ENCODE data around the gene DNAJC15. TPM values are rescaled to one million over a fixed set of nuclear protein-coding genes. Genes with fewer than 3 reads are reported as not detected.

The DNAJC15 gene
- total and polyA plus RNA-seq, 2 of the 4 experiments (the other 2 are of a cell fraction) = 7.0 to 22.0 TPM

DNA sequence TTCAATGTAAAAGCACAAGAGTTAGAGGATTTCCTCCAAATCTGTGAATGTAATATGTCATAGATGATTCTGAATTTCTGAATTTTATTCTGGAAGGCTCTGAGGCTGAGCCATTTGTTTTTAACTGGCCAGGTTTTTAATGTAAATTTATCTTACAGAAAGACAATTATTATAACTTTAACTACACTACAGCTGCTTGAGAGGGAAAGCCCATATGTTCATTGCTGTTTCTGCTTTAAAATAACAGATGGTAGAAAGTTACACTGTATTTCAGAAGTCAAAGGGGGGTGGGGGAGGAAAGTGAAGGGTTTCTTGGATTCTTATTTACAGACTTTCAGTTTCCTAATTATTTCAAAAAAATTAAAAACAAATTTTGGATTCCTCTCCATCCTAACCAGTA is 62.8 kb downstream of the DNAJC15 start:
- H3K56ac ChIP-seq (ENCODE audit: extremely low read depth, insufficient read depth, low read length) = no peak overlapping the region
- no peak overlapping the region for H2AK9ac ChIP-seq (replicated peaks; ENCODE audit: low read depth, low read length, poor library complexity)
- H3K79me1 ChIP-seq (ENCODE audit: low read depth in 1 of 2, low read length in 2 of 2) = peaks cover 3 to 9% of the 10 kb centered on the region in 2 experiments; a peak in 1 of 4 replicates
- no peaks in the 10 kb centered on the region for H3K9me3 ChIP-seq (ENCODE audit: control insufficient read depth, insufficient read depth, low read length)
- H3K9me1 ChIP-seq (ENCODE audit: insufficient read depth, low read length) = no peaks in the 10 kb centered on the region
- H4K8ac ChIP-seq (ENCODE audit: low read depth in 2 of 2, low read length in 2 of 2) = no peak overlapping the region
- in situ Hi-C loops (cut with MboI; ENCODE audit: low sequenced_read_pairs) = loop anchor here (10.0 kb wide), 2 partner anchors 491 to 789 kb away; partner anchors contain the start of genes CCDC122 and LACC1
- H3K4me2 ChIP-seq (ENCODE audit: low read depth, low read length) = no peak overlapping the region
- ATAC-seq (ENCODE audit: low read depth) (no peak), DNase-seq (no peak)
- no peak overlapping the region for H3K4ac ChIP-seq (ENCODE audit: low read depth, low read length)
- POLR2A ChIA-PET (ENCODE audit: unreplicated experiment) = no interaction called here
- no peak overlapping the region for H3K9ac ChIP-seq (ENCODE audit: low read depth, low read length)
- no peak overlapping the region for H3K4me3 ChIP-seq (ENCODE audit: insufficient read depth, low read depth, low read length)
- H2BK15ac ChIP-seq (ENCODE audit: low read depth, low read length) = no peak overlapping the region
- H4K20me1 ChIP-seq (ENCODE audit: insufficient read depth, low read length) = no peaks in the 10 kb centered on the region
- H4K5ac ChIP-seq (ENCODE audit: low read depth, low read length) = no peak overlapping the region; the same call in 1 of the 2 replicates
- no peak overlapping the region for H3K14ac ChIP-seq (replicated peaks; ENCODE audit: low read depth, low read length)
- H3K4me1 ChIP-seq (ENCODE audit: control insufficient read depth, insufficient read depth, low read length) = peaks cover 1% of the 10 kb centered on the region; the same call in 1 of the 2 replicates
- no peak overlapping the region for H2BK120ac ChIP-seq (ENCODE audit: low read depth, low read length)
- TF ChIP-seq CHD1 (IDR thresholded peaks at IDR 0.05; ENCODE audit: low read depth, low read length) = no peak
- no peak for TF ChIP-seq RAD21 (IDR thresholded peaks at IDR 0.05; ENCODE audit: low read length)
- no peak for TF ChIP-seq CEBPB (IDR thresholded peaks at IDR 0.05; ENCODE audit: low read depth, low read length)
- TF ChIP-seq MAZ (IDR thresholded peaks at IDR 0.05; ENCODE audit: borderline replicate concordance, low read depth, low read length) = no peak
- TF ChIP-seq RFX5 (IDR thresholded peaks at IDR 0.05; ENCODE audit: low read depth, low read length) = no peak
- TF ChIP-seq, protein P1, sequence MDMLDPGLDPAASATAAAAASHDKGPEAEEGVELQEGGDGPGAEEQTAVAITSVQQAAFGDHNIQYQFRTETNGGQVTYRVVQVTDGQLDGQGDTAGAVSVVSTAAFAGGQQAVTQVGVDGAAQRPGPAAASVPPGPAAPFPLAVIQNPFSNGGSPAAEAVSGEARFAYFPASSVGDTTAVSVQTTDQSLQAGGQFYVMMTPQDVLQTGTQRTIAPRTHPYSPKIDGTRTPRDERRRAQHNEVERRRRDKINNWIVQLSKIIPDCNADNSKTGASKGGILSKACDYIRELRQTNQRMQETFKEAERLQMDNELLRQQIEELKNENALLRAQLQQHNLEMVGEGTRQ (IDR thresholded peaks at IDR 0.05; ENCODE audit: low read depth, low read length) = no peak
- no peak for TF ChIP-seq RCOR1 (IDR thresholded peaks at IDR 0.05; ENCODE audit: insufficient replicate concordance, low read length)
- no peak for TF ChIP-seq SMC3 (IDR thresholded peaks at IDR 0.05; ENCODE audit: low read depth, low read length)
- TF ChIP-seq MXI1 (IDR thresholded peaks at IDR 0.05; ENCODE audit: borderline replicate concordance, low read depth, low read length) = no peak
- TF ChIP-seq POLR2A (IDR thresholded peaks at IDR 0.05; ENCODE audit: low read depth, low read length) = no peak
- no peak for TF ChIP-seq MAFK (IDR thresholded peaks at IDR 0.05; ENCODE audit: low read depth, low read length)
- no peak for TF ChIP-seq BHLHE40 (IDR thresholded peaks at IDR 0.05; ENCODE audit: low read depth, low read length)
- TF ChIP-seq, protein P2, sequence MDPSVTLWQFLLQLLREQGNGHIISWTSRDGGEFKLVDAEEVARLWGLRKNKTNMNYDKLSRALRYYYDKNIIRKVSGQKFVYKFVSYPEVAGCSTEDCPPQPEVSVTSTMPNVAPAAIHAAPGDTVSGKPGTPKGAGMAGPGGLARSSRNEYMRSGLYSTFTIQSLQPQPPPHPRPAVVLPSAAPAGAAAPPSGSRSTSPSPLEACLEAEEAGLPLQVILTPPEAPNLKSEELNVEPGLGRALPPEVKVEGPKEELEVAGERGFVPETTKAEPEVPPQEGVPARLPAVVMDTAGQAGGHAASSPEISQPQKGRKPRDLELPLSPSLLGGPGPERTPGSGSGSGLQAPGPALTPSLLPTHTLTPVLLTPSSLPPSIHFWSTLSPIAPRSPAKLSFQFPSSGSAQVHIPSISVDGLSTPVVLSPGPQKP (IDR thresholded peaks at IDR 0.05; ENCODE audit: borderline replicate concordance, low read depth, low read length) = no peak
- no peak for TF ChIP-seq FOS (IDR thresholded peaks at IDR 0.05; ENCODE audit: low read depth, low read length)
- no peak for TF ChIP-seq NFE2L2 (IDR thresholded peaks at IDR 0.05; ENCODE audit: low read depth, low read length)
- no TSS peak for BruUV-seq (replicated peaks)
- H3K23ac ChIP-seq (ENCODE audit: low read depth, low read length) = no peak overlapping the region
- H2AFZ ChIP-seq (replicated peaks; ENCODE audit: low read length, poor library complexity) = no peak overlapping the region
- CTCF ChIA-PET = interaction anchor here (0.6 kb wide), 1 partner anchor 65 kb away, joined by 3 read pairs; no protein-coding TSS in a partner anchor
- no peaks in the 10 kb centered on the region for H3K27me3 ChIP-seq (ENCODE audit: control insufficient read depth, insufficient read depth, low read length)
- H2AK5ac ChIP-seq (ENCODE audit: low read depth, low read length) = no peak overlapping the region
- no peak overlapping the region for H2BK20ac ChIP-seq (ENCODE audit: low read depth, low read length)
- dilution Hi-C loops (cut with HindIII; ENCODE audit: low sequenced_read_pairs, unreplicated experiment) = no loop called here
- no peak overlapping the region for H3K18ac ChIP-seq (ENCODE audit: low read depth, low read length)
- H4K91ac ChIP-seq (ENCODE audit: insufficient read depth, low read depth, low read length) = no peak overlapping the region
- intact Hi-C loops (cut with micrococcal nuclease) = loop anchor here (2.0 to 10.0 kb wide), 4 partner anchors 251 to 789 kb away; partner anchors contain the start of gene ENOX1
- H2BK5ac ChIP-seq (ENCODE audit: low read depth, low read length, poor library complexity, severe bottlenecking) = no peak overlapping the region
- H3K27ac ChIP-seq (ENCODE audit: insufficient read depth, low read length) = no peak overlapping the region
- H3K36me3 ChIP-seq (ENCODE audit: control insufficient read depth, insufficient read depth, low read length) = no peaks in the 10 kb centered on the region
